IMR-90 (cell line): Measurements from ENCODE around the gene NR1I3.

Source experiments
- BHLHE40 ChIP-seq: fragments of 150-350 bp; IDR thresholded peaks from 2 replicates; pipeline ENCODE4 v1.6.1; 2016; ENCODE audit warnings: mild to moderate bottlenecking, low read depth, low read length
- FOS ChIP-seq: fragments of 150-350 bp; IDR thresholded peaks from 2 replicates; pipeline ENCODE4 v1.6.1; 2016; ENCODE audit warnings: low read depth, low read length
- MAFK ChIP-seq: IDR thresholded peaks from 2 replicates; pipeline ENCODE4 v1.6.1; 2012; ENCODE audit warnings: low read depth, low read length, improper control_type of control experiment
- MAZ ChIP-seq: IDR thresholded peaks from 2 replicates; pipeline ENCODE4 v1.6.1; 2012; ENCODE audit warnings: low read depth, mild to moderate bottlenecking, low read length, improper control_type of control experiment, moderate library complexity, borderline replicate concordance
- MXI1 ChIP-seq: IDR thresholded peaks from 2 replicates; pipeline ENCODE4 v1.6.1; 2012; ENCODE audit warnings: low read depth, mild to moderate bottlenecking, low read length, moderate library complexity, borderline replicate concordance
- NFE2L2 ChIP-seq: fragments of 150-350 bp; IDR thresholded peaks from 2 replicates; pipeline ENCODE4 v1.6.1; 2016; ENCODE audit warnings: low read depth, mild to moderate bottlenecking, low read length
- POLR2A ChIP-seq: IDR thresholded peaks from 2 replicates; pipeline ENCODE4 v1.6.1; 2012; ENCODE audit warnings: mild to moderate bottlenecking, low read depth, low read length
- RAD21 ChIP-seq: IDR thresholded peaks from 2 replicates; pipeline ENCODE4 v1.6.1; 2012; ENCODE audit warnings: low read length, improper control_type of control experiment
- RCOR1 ChIP-seq: IDR thresholded peaks from 2 replicates; pipeline ENCODE4 v1.6.1; 2012; ENCODE audit warnings: mild to moderate bottlenecking, low read length, improper control_type of control experiment; ENCODE audit not compliant: insufficient replicate concordance
- RFX5 ChIP-seq: IDR thresholded peaks from 2 replicates; pipeline ENCODE4 v1.8.0; 2012; ENCODE audit warnings: low read depth, mild to moderate bottlenecking, low read length, moderate library complexity
- SMC3 ChIP-seq: fragments of 150-350 bp; IDR thresholded peaks from 2 replicates; pipeline ENCODE4 v1.6.1; 2016; ENCODE audit warnings: low read depth, mild to moderate bottlenecking, antibody characterized with exemption, low read length, moderate library complexity
- TF ChIP-seq, protein P1 (sequence below): conservative IDR thresholded peaks from 2 replicates; pipeline ENCODE4 v1.5.1; 2012; ENCODE audit warnings: mild to moderate bottlenecking, low read depth, low read length, improper control_type of control experiment
- TF ChIP-seq, protein P2 (sequence below): fragments of 150-350 bp; IDR thresholded peaks from 2 replicates; pipeline ENCODE4 v1.6.1; 2016; ENCODE audit warnings: low read depth, mild to moderate bottlenecking, low read length, moderate library complexity, borderline replicate concordance

DNA sequence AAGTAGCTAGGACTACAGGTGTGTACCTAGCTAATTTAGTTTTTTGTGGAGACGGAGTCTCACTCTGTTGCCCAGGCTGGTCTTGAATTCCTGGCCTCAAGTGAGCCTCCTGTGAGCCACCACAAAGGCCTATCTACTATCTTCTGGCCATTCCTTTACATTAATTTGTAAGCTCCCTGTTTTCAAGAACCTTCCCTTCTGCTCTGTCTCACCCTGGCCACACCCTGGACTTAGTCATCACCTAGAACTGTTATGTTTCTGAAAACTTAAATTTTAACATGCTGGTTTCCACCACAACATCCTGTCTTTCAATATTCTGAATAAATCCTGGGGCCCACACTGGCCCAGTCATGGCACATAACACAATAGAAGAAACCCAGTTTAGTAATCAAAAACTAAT is 55.8 kb downstream of the NR1I3 start:
- TF ChIP-seq, protein P1, sequence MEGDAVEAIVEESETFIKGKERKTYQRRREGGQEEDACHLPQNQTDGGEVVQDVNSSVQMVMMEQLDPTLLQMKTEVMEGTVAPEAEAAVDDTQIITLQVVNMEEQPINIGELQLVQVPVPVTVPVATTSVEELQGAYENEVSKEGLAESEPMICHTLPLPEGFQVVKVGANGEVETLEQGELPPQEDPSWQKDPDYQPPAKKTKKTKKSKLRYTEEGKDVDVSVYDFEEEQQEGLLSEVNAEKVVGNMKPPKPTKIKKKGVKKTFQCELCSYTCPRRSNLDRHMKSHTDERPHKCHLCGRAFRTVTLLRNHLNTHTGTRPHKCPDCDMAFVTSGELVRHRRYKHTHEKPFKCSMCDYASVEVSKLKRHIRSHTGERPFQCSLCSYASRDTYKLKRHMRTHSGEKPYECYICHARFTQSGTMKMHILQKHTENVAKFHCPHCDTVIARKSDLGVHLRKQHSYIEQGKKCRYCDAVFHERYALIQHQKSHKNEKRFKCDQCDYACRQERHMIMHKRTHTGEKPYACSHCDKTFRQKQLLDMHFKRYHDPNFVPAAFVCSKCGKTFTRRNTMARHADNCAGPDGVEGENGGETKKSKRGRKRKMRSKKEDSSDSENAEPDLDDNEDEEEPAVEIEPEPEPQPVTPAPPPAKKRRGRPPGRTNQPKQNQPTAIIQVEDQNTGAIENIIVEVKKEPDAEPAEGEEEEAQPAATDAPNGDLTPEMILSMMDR: no peak
- no peak for TF ChIP-seq POLR2A
- TF ChIP-seq BHLHE40: no peak
- TF ChIP-seq SMC3: no peak
- no peak for TF ChIP-seq MXI1
- no peak for TF ChIP-seq RAD21
- TF ChIP-seq MAFK: no peak
- TF ChIP-seq FOS: no peak
- TF ChIP-seq RFX5: no peak
- TF ChIP-seq, protein P2, sequence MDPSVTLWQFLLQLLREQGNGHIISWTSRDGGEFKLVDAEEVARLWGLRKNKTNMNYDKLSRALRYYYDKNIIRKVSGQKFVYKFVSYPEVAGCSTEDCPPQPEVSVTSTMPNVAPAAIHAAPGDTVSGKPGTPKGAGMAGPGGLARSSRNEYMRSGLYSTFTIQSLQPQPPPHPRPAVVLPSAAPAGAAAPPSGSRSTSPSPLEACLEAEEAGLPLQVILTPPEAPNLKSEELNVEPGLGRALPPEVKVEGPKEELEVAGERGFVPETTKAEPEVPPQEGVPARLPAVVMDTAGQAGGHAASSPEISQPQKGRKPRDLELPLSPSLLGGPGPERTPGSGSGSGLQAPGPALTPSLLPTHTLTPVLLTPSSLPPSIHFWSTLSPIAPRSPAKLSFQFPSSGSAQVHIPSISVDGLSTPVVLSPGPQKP: no peak
- no peak for TF ChIP-seq RCOR1
- TF ChIP-seq NFE2L2: no peak
- no peak for TF ChIP-seq MAZ
